H9 (cell line): ENCODE results near the gene LHFPL5. TPM values are rescaled to one million over a fixed set of nuclear protein-coding genes. Genes with fewer than 3 reads are reported as not detected.
A peak's percentile ranks its signal among the peaks of the same experiment; 100 is the strongest.

Experiments
- DNase-seq: peaks from one replicate; pipeline ENCODE4 v3.0.0-alpha.2; 2017
- H2AFZ ChIP-seq: one replicate; pipeline ENCODE4 v1.6.1; 2013; ENCODE audit warnings: mild to moderate bottlenecking, low read length, control low read depth, moderate library complexity
- H2AK5ac ChIP-seq: 2 replicates; pipeline ENCODE4 v1.6.1; 2013; ENCODE audit warnings: low read length, control low read depth, mixed read lengths; ENCODE audit not compliant: insufficient read length
- H2BK120ac ChIP-seq: one replicate; pipeline ENCODE4 v1.6.1; 2013; ENCODE audit warnings: low read depth, mild to moderate bottlenecking, low read length, control low read depth, inconsistent platforms; ENCODE audit not compliant: poor library complexity, severe bottlenecking
- H2BK12ac ChIP-seq: 2 replicates; pipeline ENCODE4 v1.6.1; 2013; ENCODE audit warnings: low read length, control low read depth, mixed read lengths, low read depth; ENCODE audit not compliant: insufficient read length
- H2BK15ac ChIP-seq: 2 replicates; pipeline ENCODE4 v1.6.1; 2013; ENCODE audit warnings: low read depth, low read length, control low read depth
- H2BK20ac ChIP-seq: one replicate; pipeline ENCODE4 v1.6.1; 2013; ENCODE audit warnings: low read depth, mild to moderate bottlenecking, low read length, control low read depth, inconsistent platforms; ENCODE audit not compliant: poor library complexity, severe bottlenecking
- H2BK5ac ChIP-seq: 2 replicates; pipeline ENCODE4 v1.6.1; 2013; ENCODE audit warnings: low read length, control low read depth, mixed read lengths; ENCODE audit not compliant: insufficient read length
- H3K14ac ChIP-seq: 2 replicates; pipeline ENCODE4 v1.6.1; 2013; ENCODE audit warnings: low read length, control low read depth; ENCODE audit not compliant: insufficient read depth
- H3K18ac ChIP-seq: 2 replicates; pipeline ENCODE4 v1.6.1; 2013; ENCODE audit warnings: low read depth, mild to moderate bottlenecking, mixed read lengths, low read length, control low read depth; ENCODE audit not compliant: insufficient read length
- H3K23ac ChIP-seq: 2 replicates; pipeline ENCODE4 v1.6.1; 2013; ENCODE audit warnings: low read length, control low read depth, mixed read lengths, low read depth; ENCODE audit not compliant: insufficient read length
- H3K23me2 ChIP-seq: 2 replicates; pipeline ENCODE4 v1.6.1; 2013; ENCODE audit warnings: low read depth, mild to moderate bottlenecking, mixed read lengths, low read length, control low read depth; ENCODE audit not compliant: insufficient read length, poor library complexity, severe bottlenecking
- H3K27ac ChIP-seq: 2 replicates; pipeline ENCODE4 v1.5.1; 2013; ENCODE audit warnings: low read length, control low read depth, mixed read lengths, low read depth; ENCODE audit not compliant: insufficient read length
- H3K27me3 ChIP-seq: 2 replicates; pipeline ENCODE4 v1.6.1; 2013; ENCODE audit warnings: low read length, control low read depth, inconsistent platforms; ENCODE audit not compliant: insufficient read depth
- H3K4ac ChIP-seq: 2 replicates; pipeline ENCODE4 v1.6.1; 2013; ENCODE audit warnings: low read depth, mild to moderate bottlenecking, control low read depth, inconsistent platforms, low read length, moderate library complexity
- H3K4me1 ChIP-seq: 2 replicates; pipeline ENCODE4 v1.6.1; 2013; ENCODE audit warnings: low read length, control low read depth, inconsistent platforms; ENCODE audit not compliant: insufficient read depth
- H3K4me2 ChIP-seq: 2 replicates; pipeline ENCODE4 v1.6.1; 2013; ENCODE audit warnings: low read length, control low read depth, mixed read lengths; ENCODE audit not compliant: insufficient read length, insufficient read depth
- H3K56ac ChIP-seq: 2 replicates; pipeline ENCODE4 v1.6.1; 2013; ENCODE audit warnings: low read depth, mild to moderate bottlenecking, mixed read lengths, low read length, control low read depth; ENCODE audit not compliant: insufficient read length
- H3K79me1 ChIP-seq: 2 replicates; pipeline ENCODE4 v1.6.1; 2013; ENCODE audit warnings: low read depth, mild to moderate bottlenecking, moderate library complexity, low read length, control low read depth, inconsistent platforms; ENCODE audit not compliant: insufficient read depth, poor library complexity, severe bottlenecking
- H3K79me2 ChIP-seq: 2 replicates; pipeline ENCODE4 v1.6.1; 2013; ENCODE audit warnings: low read length, control low read depth, inconsistent platforms; ENCODE audit not compliant: insufficient read depth
- H3K9ac ChIP-seq: 2 replicates; pipeline ENCODE4 v1.6.1; 2013; ENCODE audit warnings: low read length, control low read depth, mixed read lengths; ENCODE audit not compliant: insufficient read length; ENCODE audit errors: extremely low read depth
- H3K9me3 ChIP-seq: one replicate; pipeline ENCODE4 v1.6.1; 2013; ENCODE audit warnings: low read depth, low read length, inconsistent platforms; ENCODE audit not compliant: control insufficient read depth
- H3T11ph ChIP-seq: one replicate; pipeline ENCODE4 v1.6.1; 2013; ENCODE audit warnings: mild to moderate bottlenecking, low read length, control low read depth, inconsistent platforms
- H4K20me1 ChIP-seq: one replicate; pipeline ENCODE4 v1.6.1; 2013; ENCODE audit not compliant: control insufficient read depth, insufficient read length, insufficient read depth
- H4K5ac ChIP-seq: 2 replicates; pipeline ENCODE4 v1.6.1; 2013; ENCODE audit warnings: low read depth, mild to moderate bottlenecking, mixed read lengths, low read length, control low read depth; ENCODE audit not compliant: insufficient read length
- H4K8ac ChIP-seq: replicated peaks from 2 replicates; pipeline ENCODE4 v1.6.1; 2013; ENCODE audit warnings: low read length, control low read depth, mixed read lengths, low read depth; ENCODE audit not compliant: insufficient read length
- H4K91ac ChIP-seq: 2 replicates; pipeline ENCODE4 v1.6.1; 2013; ENCODE audit warnings: low read depth, mild to moderate bottlenecking, moderate library complexity, mixed read lengths, low read length, control low read depth; ENCODE audit not compliant: insufficient read length
- H3K27ac Mint-ChIP-seq, 3 experiments: 2 replicates in 2 of 3; 3 replicates in 1 of 3; pipeline ENCODE4 v1.8.0; 2020 to 2021; ENCODE audit warnings: mixed read lengths in 3 of 3, mild to moderate bottlenecking in 1 of 3, moderate library complexity in 1 of 3
- H3K27me3 Mint-ChIP-seq: 2 replicates; pipeline ENCODE4 v1.8.0; 2021; ENCODE audit warnings: low read depth, mild to moderate bottlenecking, moderate library complexity, mixed read lengths
- H3K36me3 Mint-ChIP-seq, 3 experiments: 2 replicates in 2 of 3; 3 replicates in 1 of 3; pipeline ENCODE4 v1.8.0; 2020 to 2021; ENCODE audit warnings: low read depth in 3 of 3, mixed read lengths in 3 of 3; ENCODE audit not compliant: insufficient read depth in 1 of 3
- H3K4me1 Mint-ChIP-seq, 2 experiments: 2 replicates each; pipeline ENCODE4 v1.8.0; 2020; ENCODE audit warnings: mixed read lengths in 2 of 2
- H3K4me3 Mint-ChIP-seq, 2 experiments: 2 replicates in 1 of 2; 3 replicates in 1 of 2; pipeline ENCODE4 v1.8.0; 2020 to 2021; ENCODE audit warnings: mild to moderate bottlenecking in 2 of 2, mixed read lengths in 2 of 2, moderate library complexity in 1 of 2
- H3K9me3 Mint-ChIP-seq, 2 experiments: 2 replicates in 1 of 2; 3 replicates in 1 of 2; pipeline ENCODE4 v1.8.0; 2020; ENCODE audit warnings: mild to moderate bottlenecking in 2 of 2, mixed read lengths in 2 of 2, moderate library complexity in 1 of 2
- WGBS: extraction: QIAGEN DNeasy Blood & Tissue Kit; methylation state at CpG from one replicate; pipeline ENCODE4 v1.1.7; 2013; ENCODE audit warnings: missing lambda C conversion rate, low lambda C conversion rate, mixed read lengths; ENCODE audit not compliant: insufficient read length; ENCODE audit errors: extremely low coverage; 5-methylcytosine and 5-hydroxymethylcytosine counted together
- total RNA-seq: library from RNA; stranded (reverse); gene quantifications from 2 replicates; pipeline ENCODE4 v1.2.1, GENCODE V29; 2021
- TF ChIP-seq, protein P1 (sequence below): fragments of 200-600 bp; sonication (generic); conservative IDR thresholded peaks from 3 replicates; pipeline ENCODE4 v1.8.0; 2021; ENCODE audit warnings: antibody characterized with exemption, mild to moderate bottlenecking

Gene LHFPL5
- total RNA-seq, 1 experiment from 2014 or later = not detected

DNA sequence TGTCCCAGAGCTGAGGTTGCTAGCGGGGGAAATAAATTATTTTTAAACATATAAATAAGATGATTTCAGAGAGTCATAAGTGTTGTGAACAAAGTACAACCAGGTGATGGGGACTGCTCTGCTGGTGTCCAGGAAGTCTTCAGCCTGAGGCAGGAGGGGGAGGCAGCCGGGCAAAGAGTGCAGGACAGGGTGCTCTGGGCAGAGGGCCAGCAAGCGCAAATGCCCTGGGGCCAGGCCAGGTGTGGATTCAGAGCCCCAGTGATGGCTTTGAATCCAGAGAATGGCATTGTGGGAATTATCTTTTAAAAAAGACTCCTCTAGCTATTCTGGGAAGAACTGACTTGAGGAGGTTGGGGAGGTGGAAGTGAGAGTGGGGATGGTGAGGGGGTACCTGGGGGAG is 22.7 kb upstream of the LHFPL5 start:
- no peak overlapping the region for H4K8ac ChIP-seq
- H3K27me3 Mint-ChIP-seq = peaks cover 13% of the 10 kb centered on the region

More for the DNA sequence above, 22.7 kb upstream of the LHFPL5 start:
- DNase-seq = no peak
- no peak overlapping the region for H2AFZ ChIP-seq
- WGBS = no CpG with 5 or more reads among the region's 3 CpGs
- no peak overlapping the region for H3K27ac ChIP-seq
- H3K9me3 Mint-ChIP-seq = no peaks in the 10 kb centered on the region
- no peaks in the 10 kb centered on the region for H3K4me1 ChIP-seq
- H3K79me2 ChIP-seq = no peaks in the 10 kb centered on the region
- no peaks in the 10 kb centered on the region for H3K27me3 ChIP-seq
- H2BK15ac ChIP-seq = no peak overlapping the region
- H2BK12ac ChIP-seq = no peak overlapping the region
- H3T11ph ChIP-seq = no peak overlapping the region
- H3K18ac ChIP-seq = no peak overlapping the region
- H4K20me1 ChIP-seq = no peaks in the 10 kb centered on the region
- no peak overlapping the region for H3K14ac ChIP-seq
- no peak overlapping the region for H3K56ac ChIP-seq
- no peak overlapping the region for H4K5ac ChIP-seq
- H2BK20ac ChIP-seq = no peak overlapping the region
- H3K4ac ChIP-seq = no peak overlapping the region
- no peak overlapping the region for H2BK5ac ChIP-seq
- H3K23ac ChIP-seq = no peak overlapping the region
- H3K79me1 ChIP-seq = no peaks in the 10 kb centered on the region
- peak overlapping the region in 1 of 3 experiments; percentile 61; a peak in 1 of 7 replicates for H3K27ac Mint-ChIP-seq
- H3K4me3 Mint-ChIP-seq = no peak overlapping the region
- TF ChIP-seq, protein P1, sequence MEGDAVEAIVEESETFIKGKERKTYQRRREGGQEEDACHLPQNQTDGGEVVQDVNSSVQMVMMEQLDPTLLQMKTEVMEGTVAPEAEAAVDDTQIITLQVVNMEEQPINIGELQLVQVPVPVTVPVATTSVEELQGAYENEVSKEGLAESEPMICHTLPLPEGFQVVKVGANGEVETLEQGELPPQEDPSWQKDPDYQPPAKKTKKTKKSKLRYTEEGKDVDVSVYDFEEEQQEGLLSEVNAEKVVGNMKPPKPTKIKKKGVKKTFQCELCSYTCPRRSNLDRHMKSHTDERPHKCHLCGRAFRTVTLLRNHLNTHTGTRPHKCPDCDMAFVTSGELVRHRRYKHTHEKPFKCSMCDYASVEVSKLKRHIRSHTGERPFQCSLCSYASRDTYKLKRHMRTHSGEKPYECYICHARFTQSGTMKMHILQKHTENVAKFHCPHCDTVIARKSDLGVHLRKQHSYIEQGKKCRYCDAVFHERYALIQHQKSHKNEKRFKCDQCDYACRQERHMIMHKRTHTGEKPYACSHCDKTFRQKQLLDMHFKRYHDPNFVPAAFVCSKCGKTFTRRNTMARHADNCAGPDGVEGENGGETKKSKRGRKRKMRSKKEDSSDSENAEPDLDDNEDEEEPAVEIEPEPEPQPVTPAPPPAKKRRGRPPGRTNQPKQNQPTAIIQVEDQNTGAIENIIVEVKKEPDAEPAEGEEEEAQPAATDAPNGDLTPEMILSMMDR = no peak
- no peak overlapping the region for H4K91ac ChIP-seq
- peaks cover 15 to 16% of the 10 kb centered on the region in 2 experiments for H3K4me1 Mint-ChIP-seq
- no peaks in the 10 kb centered on the region for H3K23me2 ChIP-seq
- H2AK5ac ChIP-seq = no peak overlapping the region
- no peak overlapping the region for H3K4me2 ChIP-seq
- H3K36me3 Mint-ChIP-seq = no peaks in the 10 kb centered on the region; a peak in 1 of 7 replicates
- no peaks in the 10 kb centered on the region for H3K9me3 ChIP-seq
- no peak overlapping the region for H3K9ac ChIP-seq
- H2BK120ac ChIP-seq = no peak overlapping the region
